ENCODE measurements around the gene PRKAA2. TPM values are rescaled to one million over a fixed set of nuclear protein-coding genes. Genes with fewer than 3 reads are reported as not detected.
A peak's percentile ranks its signal among the peaks of the same experiment; 100 is the strongest.

The PRKAA2 gene
- total RNA-seq, 1 donor from 2014 or later: 88.0 TPM

DNA sequence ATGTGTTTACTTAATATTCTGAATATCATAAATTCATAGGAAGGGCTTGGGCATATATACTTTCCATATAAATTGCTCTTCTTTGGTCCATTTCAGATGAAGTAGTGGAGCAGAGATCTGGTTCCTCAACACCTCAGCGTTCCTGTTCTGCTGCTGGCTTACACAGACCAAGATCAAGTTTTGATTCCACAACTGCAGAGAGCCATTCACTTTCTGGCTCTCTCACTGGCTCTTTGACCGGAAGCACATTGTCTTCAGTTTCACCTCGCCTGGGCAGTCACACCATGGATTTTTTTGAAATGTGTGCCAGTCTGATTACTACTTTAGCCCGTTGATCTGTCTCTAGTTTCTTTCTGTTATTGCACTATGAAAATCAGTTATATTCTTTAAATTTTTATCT, 62.3 kb downstream of the PRKAA2 start:
- no peak for ATAC-seq
- no peak for DNase-seq
- intact Hi-C loops (cut with micrococcal nuclease): no loop called here

DNA sequence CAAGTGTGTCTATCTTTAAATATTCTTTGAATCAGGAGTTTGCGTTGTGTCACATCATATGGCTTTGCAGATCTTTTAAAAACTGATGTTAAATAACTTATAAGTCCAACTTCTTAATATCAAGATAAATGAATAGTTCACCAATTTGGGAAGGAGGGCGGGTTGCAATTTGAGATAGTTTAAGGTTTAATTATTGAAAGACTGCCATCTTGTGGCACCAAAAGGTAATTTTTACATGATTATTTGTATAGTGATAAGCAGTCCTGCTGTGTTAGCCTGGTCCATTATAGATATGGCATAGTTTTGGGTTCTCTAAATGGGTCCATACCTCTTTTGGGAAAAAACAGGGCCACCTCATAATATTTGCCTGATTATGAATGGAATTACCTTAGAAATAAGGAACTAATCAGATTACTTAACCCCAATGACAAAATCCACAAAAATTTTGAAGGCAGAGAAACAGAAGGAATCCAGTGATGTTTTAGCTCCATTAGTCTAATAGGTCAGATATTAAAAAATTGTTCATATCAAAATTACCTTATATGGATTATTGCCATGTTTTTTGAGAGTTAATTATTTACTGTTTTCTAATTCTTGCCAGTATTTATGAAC, 64.3 kb downstream of the PRKAA2 start:
- peak; percentile 70 for ATAC-seq

DNA sequence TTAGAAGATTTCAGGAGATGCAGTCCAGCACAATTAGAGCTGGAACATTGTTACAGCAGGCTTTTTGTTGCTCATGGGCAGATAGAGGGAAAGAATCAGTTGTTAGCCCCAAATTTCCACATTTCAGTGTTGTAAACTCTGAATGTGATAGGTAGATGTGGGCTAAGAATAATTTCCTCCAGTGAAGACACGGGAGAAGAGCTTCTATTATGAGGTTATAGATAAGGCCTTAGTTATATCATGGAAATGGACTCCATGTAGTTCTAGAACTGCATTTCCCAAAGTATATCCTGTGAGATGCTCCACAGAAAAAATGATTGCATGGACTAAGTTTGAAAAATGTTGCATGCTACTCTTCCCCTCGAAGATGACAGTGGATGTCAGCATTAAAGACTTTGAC, 64.9 kb downstream of the PRKAA2 start:
- peak; percentile 55 for ATAC-seq
- intact Hi-C loops (cut with micrococcal nuclease): loop anchor here (10.0 kb wide), 1 partner anchor 1425 kb away; no protein-coding TSS in a partner anchor
- DNase-seq: no peak

More for the DNA sequence above, 64.3 kb downstream of the PRKAA2 start:
- intact Hi-C loops (cut with micrococcal nuclease): no loop called here
- no peak for DNase-seq

DNA sequence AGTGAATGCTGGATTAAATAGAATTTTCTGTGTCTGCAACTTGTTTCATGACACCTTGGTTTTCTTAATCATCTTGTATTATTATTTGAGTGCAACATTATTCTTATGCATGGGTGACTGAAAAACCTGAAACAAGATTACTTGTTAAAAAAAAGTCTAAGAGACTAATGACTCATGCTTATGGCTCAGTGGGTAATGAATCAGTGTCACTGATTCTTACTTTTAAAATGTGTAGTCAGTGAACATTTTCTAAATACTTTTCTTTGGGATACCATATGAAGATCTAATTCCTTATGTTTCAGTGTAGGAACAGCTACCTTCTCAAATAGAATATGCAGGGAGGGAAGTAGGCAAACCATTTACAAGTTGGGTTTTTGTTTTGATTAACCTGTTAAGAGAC, 65.5 kb downstream of the PRKAA2 start:
- ATAC-seq (no peak), DNase-seq (no peak)
- intact Hi-C loops (cut with micrococcal nuclease): loop anchor here (10.0 kb wide), 1 partner anchor 1426 kb away; no protein-coding TSS in a partner anchor

DNA sequence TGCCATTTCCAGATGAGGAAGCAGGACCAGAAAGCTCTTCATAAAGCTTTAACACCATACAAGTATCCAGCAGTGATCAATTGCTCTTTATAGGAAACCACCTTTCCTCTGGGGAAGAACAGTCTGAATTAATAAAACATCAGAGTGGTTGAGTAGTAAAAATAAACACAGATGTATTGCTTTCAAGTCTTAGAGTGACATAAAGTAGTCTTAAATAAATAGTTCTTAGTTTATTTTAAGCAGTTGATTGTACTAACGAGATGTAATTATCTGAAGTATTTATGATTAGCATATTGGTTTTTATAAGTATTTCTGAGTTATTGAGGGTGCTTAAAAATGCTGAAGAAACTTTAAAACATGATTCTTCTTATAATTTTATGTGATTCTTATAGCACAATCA, 67.0 kb downstream of the PRKAA2 start:
- intact Hi-C loops (cut with micrococcal nuclease): loop anchor here (10.0 kb wide), 1 partner anchor 1427 kb away; no protein-coding TSS in a partner anchor
- no peak for DNase-seq
- ATAC-seq: no peak

DNA sequence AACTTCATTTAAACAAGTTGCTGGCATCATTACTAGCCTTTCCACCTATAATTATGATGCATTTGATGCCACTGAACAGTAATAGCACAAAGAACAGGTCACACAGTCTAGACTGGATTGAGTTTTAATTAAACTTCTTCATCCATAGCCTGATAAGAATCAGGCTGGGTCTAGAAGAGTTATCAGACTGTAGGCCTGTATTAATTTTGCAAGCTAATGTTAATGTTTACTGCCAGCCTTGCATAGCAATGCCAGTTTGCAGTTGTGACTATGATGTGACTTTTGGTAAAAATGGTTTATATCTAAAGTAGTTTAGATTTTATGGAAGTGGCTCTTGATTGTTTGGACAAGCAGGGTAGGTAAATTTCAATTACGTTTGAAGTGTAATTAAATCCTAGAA, 68.0 kb downstream of the PRKAA2 start:
- intact Hi-C loops (cut with micrococcal nuclease): loop anchor here (10.0 kb wide), 1 partner anchor 1428 kb away; no protein-coding TSS in a partner anchor
- ATAC-seq (no peak), DNase-seq (no peak)

DNA sequence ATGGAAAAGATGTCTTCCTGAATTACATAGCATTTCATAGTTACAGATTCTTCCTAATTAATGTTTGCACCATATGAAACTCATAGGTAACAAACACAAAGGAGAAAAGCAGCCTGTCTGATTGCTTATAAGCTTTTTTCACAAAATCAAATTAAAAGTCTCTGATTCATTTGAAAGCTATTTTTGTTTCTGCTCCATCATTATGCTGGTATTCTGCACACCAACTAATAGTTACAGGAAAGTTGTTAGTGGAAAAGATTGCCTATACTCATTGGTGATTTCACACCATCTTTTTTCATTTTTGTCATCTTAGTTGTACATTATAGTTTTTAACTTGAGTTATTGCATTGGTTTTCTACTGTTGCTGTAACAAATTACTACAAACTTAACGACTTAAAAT, 70.0 kb downstream of the PRKAA2 start:
- intact Hi-C loops (cut with micrococcal nuclease): loop anchor here (10.0 kb wide), 1 partner anchor 1430 kb away; no protein-coding TSS in a partner anchor
- DNase-seq (no peak), ATAC-seq (no peak)

DNA sequence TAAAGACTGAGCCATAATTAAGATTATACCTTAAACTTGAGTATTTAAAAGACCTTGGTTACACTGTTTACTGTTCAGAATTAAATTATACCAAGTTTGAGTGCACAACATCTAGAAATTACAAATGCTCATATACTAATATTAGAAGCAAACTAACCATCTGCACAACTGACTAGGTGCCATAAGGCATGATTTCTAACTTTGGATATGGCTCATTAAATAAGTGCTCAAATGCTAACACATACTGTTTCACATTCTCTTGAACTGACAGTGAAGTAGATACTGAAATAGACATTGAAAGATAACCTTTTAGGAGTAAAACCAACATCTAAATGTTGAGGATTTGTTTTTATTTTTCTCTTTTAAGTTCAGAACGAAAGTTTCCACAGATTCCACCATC, 74.1 kb downstream of the PRKAA2 start:
- ATAC-seq (peak; percentile 34), DNase-seq (no peak)
- intact Hi-C loops (cut with micrococcal nuclease): loop anchor here (10.0 kb wide), 1 partner anchor 1434 kb away; no protein-coding TSS in a partner anchor

DNA sequence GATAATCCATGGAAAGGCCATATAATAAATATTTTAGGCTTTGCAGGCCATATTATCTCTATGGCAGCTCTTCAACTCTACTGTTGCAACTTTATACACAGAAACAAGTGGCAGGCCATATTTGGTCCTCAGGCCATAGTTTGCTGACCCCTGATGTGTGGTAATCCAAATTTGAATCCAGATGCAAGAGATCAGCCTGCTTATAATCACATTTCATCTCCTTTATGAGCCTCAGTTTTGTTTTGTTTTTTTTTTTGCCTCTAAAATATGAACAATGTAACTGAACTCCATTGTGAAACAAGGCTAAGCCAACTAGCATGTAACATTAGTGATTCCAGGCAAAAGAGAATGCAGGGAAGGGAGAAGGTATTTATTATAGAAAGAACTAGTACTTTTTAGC, 81.6 kb downstream of the PRKAA2 start:
- no peak for DNase-seq
- no peak for ATAC-seq
- intact Hi-C loops (cut with micrococcal nuclease): no loop called here

DNA sequence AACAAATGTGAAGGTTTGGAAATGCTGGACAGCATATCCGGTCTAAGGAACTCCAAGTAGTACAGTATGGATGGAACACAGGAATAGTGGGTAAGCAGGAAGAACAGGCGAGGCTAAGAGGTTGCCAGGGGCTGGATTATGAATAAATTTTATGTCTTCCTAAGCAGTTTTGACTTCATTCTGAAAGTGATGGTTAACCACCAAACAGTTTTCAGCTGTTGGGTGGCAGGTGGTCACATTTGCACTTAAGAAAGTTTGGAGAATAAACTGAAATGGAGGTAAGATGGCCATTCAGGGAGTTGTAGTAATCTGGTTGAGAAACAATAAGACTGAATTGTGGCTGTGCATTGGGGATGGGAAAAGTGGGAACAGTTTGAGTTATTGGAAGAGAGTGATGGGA, 83.8 kb downstream of the PRKAA2 start:
- intact Hi-C loops (cut with micrococcal nuclease): no loop called here
- ATAC-seq (no peak), DNase-seq (no peak)

DNA sequence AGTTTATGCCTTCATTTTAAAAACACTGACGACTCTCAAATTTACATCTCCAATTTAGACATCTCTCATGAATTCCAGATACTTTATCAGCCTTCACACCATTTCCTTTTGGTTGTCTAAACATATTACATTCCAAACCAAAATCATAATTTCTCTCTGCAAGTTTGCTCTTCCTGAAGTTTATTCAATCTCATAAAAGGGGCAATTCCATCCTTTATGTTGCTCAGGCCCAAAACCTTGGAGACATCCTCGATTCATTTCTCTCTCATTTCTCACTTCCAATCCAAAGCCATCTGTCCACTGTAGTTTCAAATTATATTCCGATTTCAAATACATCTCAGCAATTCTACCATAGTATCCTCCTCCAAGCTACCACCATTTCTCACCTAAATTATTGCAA, 100.1 kb downstream of the PRKAA2 start:
- ATAC-seq (no peak), DNase-seq (no peak)
- intact Hi-C loops (cut with micrococcal nuclease): no loop called here

DNA sequence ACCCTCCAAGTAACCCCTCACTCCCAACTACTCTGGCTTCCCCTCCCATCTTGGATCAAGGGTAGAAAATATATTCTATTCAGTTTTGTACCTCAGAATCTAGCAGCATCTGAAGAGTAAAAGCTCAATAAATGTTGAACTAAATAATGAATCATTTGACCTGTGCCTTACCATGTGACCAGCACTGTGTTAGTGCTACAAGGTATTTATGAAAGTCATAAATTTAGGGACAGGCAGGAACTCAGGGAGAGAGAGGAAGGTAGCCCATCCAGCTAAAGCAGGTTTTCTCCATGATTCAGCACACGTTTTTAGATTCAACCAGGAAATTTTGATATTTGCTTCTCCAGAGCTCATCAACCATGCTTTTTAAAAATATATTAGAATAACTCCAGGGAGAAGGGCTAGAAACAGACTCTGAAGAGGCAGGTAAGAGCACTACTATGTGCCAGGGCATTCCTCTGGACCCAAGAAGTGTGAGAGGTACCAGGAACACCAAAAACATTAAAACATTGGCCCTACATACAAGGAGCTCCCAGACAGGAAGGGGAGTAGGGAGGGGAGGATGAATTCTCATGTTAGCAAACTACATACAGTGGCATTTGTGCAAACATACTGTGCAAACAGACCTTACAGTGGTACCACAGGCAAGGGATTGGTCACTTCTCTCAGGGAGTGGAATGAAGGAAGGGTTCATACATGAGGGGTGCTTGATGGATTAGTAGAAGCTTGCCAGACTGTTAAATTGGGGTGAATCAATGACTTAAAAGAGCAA, 109.8 kb downstream of the PRKAA2 start:
- no peak for DNase-seq
- intact Hi-C loops (cut with micrococcal nuclease): loop anchor here (5.0 kb wide), 1 partner anchor 67 kb away; no protein-coding TSS in a partner anchor
- no peak for ATAC-seq

DNA sequence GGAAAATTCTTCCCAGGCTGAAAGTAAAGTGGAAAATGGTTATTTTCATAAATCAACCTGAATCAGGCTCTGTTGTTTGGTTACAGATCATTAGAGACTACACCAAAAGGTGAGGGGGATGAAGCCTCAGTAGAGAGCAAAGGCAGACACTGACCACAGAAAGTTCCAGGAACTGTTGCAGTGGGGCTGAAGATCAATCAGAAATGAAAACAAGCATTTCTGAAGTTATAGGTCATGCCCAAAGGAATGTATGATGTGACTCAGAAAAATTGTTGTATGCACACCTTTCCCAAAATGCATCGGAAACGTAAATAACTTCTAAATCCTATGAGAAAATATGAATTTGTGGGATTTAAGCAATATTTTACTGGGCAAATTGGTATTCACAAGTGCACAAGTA, 110.8 kb downstream of the PRKAA2 start:
- ATAC-seq (no peak), DNase-seq (no peak)
- intact Hi-C loops (cut with micrococcal nuclease): loop anchor here (5.0 kb wide), 1 partner anchor 66 kb away; no protein-coding TSS in a partner anchor

DNA sequence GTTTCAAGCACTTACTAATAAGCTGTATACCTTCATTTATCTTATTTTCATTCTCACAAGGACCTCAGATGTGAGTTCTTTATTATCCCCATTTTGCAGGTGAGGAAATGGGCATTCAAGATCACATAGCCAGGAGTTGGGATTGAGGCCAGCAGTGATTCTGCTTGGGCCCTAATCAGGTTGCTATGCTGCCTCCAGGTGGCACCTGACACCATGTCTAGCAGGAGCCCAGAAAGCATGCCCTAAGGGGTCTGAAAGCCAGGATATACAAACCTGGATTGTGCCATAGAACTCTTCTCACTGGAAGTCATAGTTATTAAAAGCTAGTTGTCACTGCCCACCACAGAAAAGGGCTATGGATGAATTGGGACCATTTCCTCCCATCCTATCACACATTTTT, 113.0 kb downstream of the PRKAA2 start:
- ATAC-seq (peak; percentile 84), DNase-seq (peak; percentile 53)
- intact Hi-C loops (cut with micrococcal nuclease): loop anchor here (5.0 kb wide), 1 partner anchor 64 kb away; no protein-coding TSS in a partner anchor

DNA sequence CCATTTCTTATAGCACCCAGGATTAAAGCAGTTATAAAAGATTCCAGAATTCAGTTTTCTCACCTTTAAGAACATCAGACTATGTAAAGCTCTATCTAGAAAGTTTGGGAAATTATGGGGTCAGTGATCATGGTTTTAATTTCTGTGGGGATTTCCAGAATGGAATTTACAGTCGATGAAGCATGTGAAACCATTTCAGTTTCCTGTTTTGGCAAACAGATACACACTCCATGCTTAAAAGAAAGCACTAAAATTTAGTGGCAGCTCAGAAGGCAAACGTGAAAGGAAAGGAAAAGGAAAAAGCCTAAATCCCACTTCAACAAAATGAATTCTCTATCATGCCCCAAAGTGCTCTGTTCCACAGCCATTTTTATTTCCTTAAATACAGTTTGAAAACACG, 113.7 kb downstream of the PRKAA2 start:
- DNase-seq (no peak), ATAC-seq (no peak)
- intact Hi-C loops (cut with micrococcal nuclease): loop anchor here (5.0 kb wide), 1 partner anchor 64 kb away; no protein-coding TSS in a partner anchor

Other genes starting within 250 kb of the PRKAA2 start
- 140 TPM for gene PLPP3, start 65.8 kb upstream of the PRKAA2 start, total RNA-seq
- 15.2 TPM for gene FYB2, start 174.1 kb downstream of the PRKAA2 start, total RNA-seq
- gene C8A, start 209.5 kb downstream of the PRKAA2 start, total RNA-seq: not detected

Data from left ventricle myocardium superior (tissue), 1 donor.